Measurements from ENCODE around the gene GNG10. TPM values are rescaled to one million over a fixed set of nuclear protein-coding genes. Genes with fewer than 3 reads are reported as not detected.

The GNG10 gene
- total RNA-seq, 1 donor from 2014 or later = 26.0 TPM

Other genes with a start within 250 kb of the GNG10 start
- 74.5 TPM for gene ECPAS, start 177.2 kb upstream of the GNG10 start, total RNA-seq
- 18.7 TPM for gene ZNF483, start 136.4 kb upstream of the GNG10 start, total RNA-seq
- 276 TPM for gene PTGR1, start 62.0 kb upstream of the GNG10 start, total RNA-seq
- gene DNAJC25, start 30.3 kb upstream of the GNG10 start, total RNA-seq = 6.5 TPM
- gene SHOC1, start 133.3 kb downstream of the GNG10 start, total RNA-seq = not detected
- gene UGCG, start 235.2 kb downstream of the GNG10 start, total RNA-seq = 44.6 TPM

Measured in mucosa of gallbladder (tissue), 1 donor.